GM18505 (cell line): ENCODE results near the gene UGT2A3.
"Not testable (repeated sequence)": the region's sequence is repeated elsewhere in the genome, so short reads cannot be mapped to it uniquely, and the experiment has no call there.

Experiments used
- ATAC-seq: cut with Tn5 transposase; IDR thresholded peaks from one replicate; pipeline ENCODE4 v1.9.1; 2021; ENCODE audit not compliant: unreplicated experiment
- POLR2A ChIP-seq: IDR thresholded peaks from 4 replicates; pipeline ENCODE4 v1.6.1; 2011; ENCODE audit warnings: borderline replicate concordance; ENCODE audit not compliant: insufficient read depth, insufficient read length; ENCODE audit errors: extremely low read depth

Gene UGT2A3

GRCh38 chr4:68951078-68951805, at the start of gene UGT2A3:
UGT2A3 (minus strand) TSS chr4:68951804; CDS start chr4:68951760, 44 bp downstream.
- no peak for ATAC-seq
- no peak for TF ChIP-seq POLR2A

- no peak for ATAC-seq
- TF ChIP-seq POLR2A, result no peak
These were observed 45.4 kb upstream of the UGT2A3 start for GRCh38 chr4:68997040-68997439.

- ATAC-seq, result no peak
- TF ChIP-seq POLR2A, result no peak
These were observed 43.7 kb upstream of the UGT2A3 start for GRCh38 chr4:68995292-68995691.

GRCh38 chr4:68987007-68987406, 35.4 kb upstream of the UGT2A3 start:
- no peak for ATAC-seq
- no peak for TF ChIP-seq POLR2A

DNA sequence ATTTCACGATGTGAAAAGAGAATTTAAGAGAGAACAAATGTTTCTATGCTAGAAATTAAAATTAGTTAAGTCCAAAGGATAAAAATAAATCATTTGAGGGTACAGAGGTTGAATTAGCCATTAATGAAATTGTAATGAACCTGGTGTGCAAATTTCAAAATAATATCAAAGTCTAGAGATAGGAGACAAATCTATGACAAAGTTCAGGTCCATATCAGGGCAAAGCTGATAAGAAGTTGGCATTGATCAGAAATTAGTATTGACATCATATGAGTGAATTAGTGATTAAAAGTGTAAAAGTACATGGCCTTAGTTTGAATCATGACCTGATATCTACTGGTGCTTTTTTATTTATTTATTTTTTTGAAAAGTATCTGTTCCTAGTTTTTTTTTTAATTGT, 33.8 kb upstream of the UGT2A3 start:
- no peak for TF ChIP-seq POLR2A
- ATAC-seq, result no peak

GRCh38 chr4:68984947-68985346, 33.3 kb upstream of the UGT2A3 start:
- TF ChIP-seq POLR2A, result no peak
- no peak for ATAC-seq

DNA sequence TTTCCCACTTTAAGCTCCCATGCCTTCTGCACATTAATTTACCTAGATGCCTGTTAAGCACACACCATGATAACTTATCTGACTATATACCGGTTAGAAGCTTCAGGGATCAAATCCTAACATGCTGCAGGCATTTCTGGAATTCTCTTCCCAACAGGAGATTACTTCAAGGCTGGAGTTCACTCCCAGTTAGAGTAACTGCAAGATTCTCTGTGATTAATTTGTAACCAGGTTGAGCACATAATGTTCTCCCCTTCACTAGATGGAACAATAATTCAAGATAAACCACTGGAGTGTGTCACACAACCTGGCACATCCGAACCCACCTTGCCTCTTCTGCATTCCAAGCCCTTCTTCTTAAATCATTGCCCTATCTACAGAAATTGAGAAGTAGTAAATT, 11.8 kb upstream of the UGT2A3 start:
- TF ChIP-seq POLR2A, result no peak
- no peak for ATAC-seq

GRCh38 chr4:68962868-68963267, 11.3 kb upstream of the UGT2A3 start:
- no peak for TF ChIP-seq POLR2A
- ATAC-seq, result no peak

GRCh38 chr4:68960294-68961163, 8.9 kb upstream of the UGT2A3 start:
- no peak for TF ChIP-seq POLR2A
- no peak for ATAC-seq

DNA sequence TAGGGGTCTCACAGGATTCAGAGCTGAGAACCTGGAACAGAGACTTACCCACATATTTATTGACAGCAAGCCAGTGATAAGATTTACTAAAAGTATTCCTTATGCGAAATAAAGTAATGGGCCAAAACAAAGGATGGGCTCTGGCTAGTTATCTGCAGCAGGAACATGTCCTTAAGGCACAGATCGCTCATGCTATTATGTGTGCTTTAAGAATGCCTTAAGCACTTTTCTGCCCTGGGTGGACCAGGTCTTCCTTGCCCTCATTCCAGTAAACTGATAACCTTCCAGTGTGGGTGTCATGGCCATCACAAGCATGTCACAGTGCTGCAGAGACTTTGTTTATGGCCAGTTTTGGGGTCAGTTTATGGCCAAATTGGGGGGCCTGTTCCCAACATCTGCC, 7.5 kb upstream of the UGT2A3 start:
- not testable (repeated sequence) for ATAC-seq

DNA sequence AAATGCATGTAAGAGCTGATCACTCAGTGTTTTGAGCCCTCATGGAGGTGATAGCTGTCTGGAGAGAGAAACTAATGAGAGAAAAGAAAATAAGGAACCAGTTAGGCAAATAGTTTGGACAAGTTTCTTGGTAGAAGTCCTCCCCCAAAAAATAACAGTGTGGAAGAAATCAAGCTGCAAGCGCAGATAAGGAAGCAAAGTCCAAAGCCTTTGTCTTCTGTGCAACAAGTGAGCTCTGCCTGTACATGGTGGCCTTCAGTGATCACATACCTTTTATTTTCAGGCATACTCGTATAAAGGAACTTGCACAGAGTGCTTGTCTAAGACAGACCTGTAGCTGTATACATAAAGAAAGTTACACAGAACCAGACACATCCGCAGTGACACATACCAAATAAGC, 2.5 kb upstream of the UGT2A3 start:
- no peak for TF ChIP-seq POLR2A
- ATAC-seq, result no peak

- TF ChIP-seq POLR2A, result no peak
- ATAC-seq, result no peak
These were observed 1.5 kb upstream of the UGT2A3 start for GRCh38 chr4:68953056-68953596.

GRCh38 chr4:68951806-68952585, 392 bp upstream of the UGT2A3 start:
- ATAC-seq, result no peak
- TF ChIP-seq POLR2A, result no peak
